ENCODE results near the gene TNFRSF18.

GRCh38 chr1:1215080-1215676 is 8.8 kb upstream of the TNFRSF18 start:
- no peak for TF ChIP-seq POLR2A (IDR thresholded peaks at IDR 0.05)
- TF ChIP-seq CTCF (IDR thresholded peaks at IDR 0.05) = no peak
- TF ChIP-seq POLR2AphosphoS5 (IDR thresholded peaks at IDR 0.05) = no peak
- no peak for TF ChIP-seq EP300 (IDR thresholded peaks at IDR 0.05)
